GM21717 (cell line): ENCODE results near the gene VAMP1.
"Not testable (repeated sequence)": the region's sequence is repeated elsewhere in the genome, so short reads cannot be mapped to it uniquely, and the experiment has no call there.

Experiments
- ATAC-seq: cut with Tn5 transposase; IDR thresholded peaks from one replicate; pipeline ENCODE4 v1.9.1; 2021; ENCODE audit warnings: mild to moderate bottlenecking, moderate library complexity; ENCODE audit not compliant: unreplicated experiment

Gene VAMP1

GRCh38 chr12:6470375-6471163 is at the start of gene VAMP1:
VAMP1 (minus strand) TSS chr12:6470677; CDS start chr12:6470531, 146 bp downstream.
- ATAC-seq, result peak; percentile 89

- ATAC-seq, result no peak
Observed at GRCh38 chr12:6520186-6520585, 49.7 kb upstream of the VAMP1 start.

- no peak for ATAC-seq
Observed at GRCh38 chr12:6508087-6508486, 37.6 kb upstream of the VAMP1 start.

GRCh38 chr12:6507102-6507998 is 36.9 kb upstream of the VAMP1 start:
- no peak for ATAC-seq

- ATAC-seq, result no peak
Observed at GRCh38 chr12:6500466-6500865, 30.0 kb upstream of the VAMP1 start.

GRCh38 chr12:6497291-6497690 is 26.8 kb upstream of the VAMP1 start:
- not testable (repeated sequence) for ATAC-seq

GRCh38 chr12:6494968-6495367 is 24.5 kb upstream of the VAMP1 start:
- ATAC-seq, result no peak

- ATAC-seq, result peak; percentile 24
Observed at GRCh38 chr12:6494258-6494743, 23.8 kb upstream of the VAMP1 start.

GRCh38 chr12:6493497-6494257 is 23.2 kb upstream of the VAMP1 start, which contains the start of gene NCAPD2:
NCAPD2 (plus strand) TSS chr12:6494102; CDS start chr12:6495099, 997 bp downstream.
- ATAC-seq, result peak; percentile 83

GRCh38 chr12:6492838-6493496 is 22.5 kb upstream of the VAMP1 start, which contains the start of gene MRPL51:
MRPL51 (minus strand) TSS chr12:6493262; CDS start chr12:6493136, 126 bp downstream.
- ATAC-seq, result peak; percentile 61

- ATAC-seq, result not testable (repeated sequence)
Observed at GRCh38 chr12:6490673-6491072, 20.2 kb upstream of the VAMP1 start.

GRCh38 chr12:6489449-6489848 is 19.0 kb upstream of the VAMP1 start:
- ATAC-seq, result no peak

GRCh38 chr12:6488240-6488639 is 17.8 kb upstream of the VAMP1 start:
- ATAC-seq, result no peak

GRCh38 chr12:6478416-6478815 is 7.9 kb upstream of the VAMP1 start:
- no peak for ATAC-seq

- not testable (repeated sequence) for ATAC-seq
Observed at GRCh38 chr12:6477601-6478377, 7.3 kb upstream of the VAMP1 start.

GRCh38 chr12:6476489-6476888 is 6.0 kb upstream of the VAMP1 start:
- ATAC-seq, result no peak

GRCh38 chr12:6475233-6475975 is 4.9 kb upstream of the VAMP1 start:
- not testable (repeated sequence) for ATAC-seq

- ATAC-seq, result no peak
Observed at GRCh38 chr12:6472491-6472890, 2.0 kb upstream of the VAMP1 start.

- no peak for ATAC-seq
Observed at GRCh38 chr12:6471989-6472360, 1.5 kb upstream of the VAMP1 start.
